HepG2 (cell line): Measurements from ENCODE around the gene CHDH. TPM values are rescaled to one million over a fixed set of nuclear protein-coding genes. Genes with fewer than 3 reads are reported as not detected.

ENCODE experiments used
- ARNT ChIP-seq: fragments of 450-650 bp; IDR thresholded peaks from 2 replicates; pipeline ENCODE4 v1.6.1; 2017
- ELF3 ChIP-seq: IDR thresholded peaks from 2 replicates; pipeline ENCODE4 v1.6.1; 2016; ENCODE audit warnings: missing genetic modification reagents, missing compliant biosample characterization
- FOXK2 ChIP-seq: fragments of 450-650 bp; IDR thresholded peaks from 2 replicates; pipeline ENCODE4 v1.6.1; 2016
- KLF13 ChIP-seq: sonication (generic); formaldehyde crosslinking; IDR thresholded peaks from 2 replicates; pipeline ENCODE4 v1.4.0; 2020; ENCODE audit warnings: mild to moderate bottlenecking, missing genetic modification reagents
- MAFK ChIP-seq, 2 experiments: IDR thresholded peaks in 1 of 2; conservative IDR thresholded peaks in 1 of 2; 2 replicates each; pipeline ENCODE4 v1.6.1; 2011; ENCODE audit warnings: improper control_type of control experiment in 2 of 2, low read length in 2 of 2
- MATR3 ChIP-seq: sonication (generic); formaldehyde crosslinking; IDR thresholded peaks from 2 replicates; pipeline ENCODE4 v1.4.0; 2020; ENCODE audit warnings: missing genetic modification reagents
- NBN ChIP-seq: fragments of 450-650 bp; conservative IDR thresholded peaks from 2 replicates; pipeline ENCODE4 v1.6.1; 2017
- PHB2 ChIP-seq: fragments of 450-650 bp; IDR thresholded peaks from 2 replicates; pipeline ENCODE4 v1.6.1; 2018; ENCODE audit not compliant: partially characterized antibody
- SETDB1 ChIP-seq: sonication (generic); formaldehyde crosslinking; IDR thresholded peaks from 2 replicates; pipeline ENCODE4 v1.5.1; 2020; ENCODE audit warnings: missing genetic modification reagents, mild to moderate bottlenecking, borderline replicate concordance
- WIZ ChIP-seq: sonication (generic); formaldehyde crosslinking; IDR thresholded peaks from 2 replicates; pipeline ENCODE4 v1.5.1; 2020; ENCODE audit warnings: mild to moderate bottlenecking, missing genetic modification reagents
- ZNF121 ChIP-seq: sonication (generic); formaldehyde crosslinking; IDR thresholded peaks from 2 replicates; pipeline ENCODE4 v1.5.0; 2020; ENCODE audit warnings: mild to moderate bottlenecking, missing genetic modification reagents
- ZNF337 ChIP-seq: sonication (generic); formaldehyde crosslinking; IDR thresholded peaks from 2 replicates; pipeline ENCODE4 v1.5.1; 2020; ENCODE audit warnings: missing genetic modification reagents, low read depth, mild to moderate bottlenecking, borderline replicate concordance
- ZNF510 ChIP-seq: sonication (generic); formaldehyde crosslinking; IDR thresholded peaks from 2 replicates; pipeline ENCODE4 v1.4.0; 2020; ENCODE audit warnings: low read depth, mild to moderate bottlenecking, missing genetic modification reagents
- ZNF549 ChIP-seq: sonication (generic); formaldehyde crosslinking; IDR thresholded peaks from 2 replicates; pipeline ENCODE4 v1.5.0; 2020; ENCODE audit warnings: missing genetic modification reagents
- ZNF558 ChIP-seq: sonication (generic); formaldehyde crosslinking; IDR thresholded peaks from 2 replicates; pipeline ENCODE4 v1.9.0; 2022; ENCODE audit warnings: mild to moderate bottlenecking, missing genetic modification reagents, borderline replicate concordance
- ZSCAN30 ChIP-seq: sonication (generic); formaldehyde crosslinking; IDR thresholded peaks from 2 replicates; pipeline ENCODE4 v1.5.0; 2020; ENCODE audit warnings: mild to moderate bottlenecking, missing genetic modification reagents
- polyA plus RNA-seq, 8 experiments: library from polyadenylated mRNA; depleted of rRNA in 3 of 8; stranded (reverse) in 7 of 8; unstranded in 1 of 8; fragments of >200 nt; fragmentation: Illumina TruSeq in 4 of 8; extraction: Trizol in 4 of 8; gene quantifications; 2 replicates each; pipeline versions ENCODE4 v1.2.1 to v1.2.3, GENCODE V29; 2011 to 2016; ENCODE audit warnings: low read depth in 4 of 8, missing spikeins in 1 of 8, mixed read lengths in 1 of 8; ENCODE audit not compliant: insufficient read depth in 1 of 8
- total RNA-seq, 5 experiments: library from RNA; depleted of rRNA; stranded (reverse); fragments of >200 nt; fragmentation: Illumina TruSeq; extraction: Trizol; gene quantifications; 2 replicates each; pipeline ENCODE4 v1.2.3, GENCODE V29; 2016; ENCODE audit warnings: low read depth in 1 of 5
- TF ChIP-seq, protein P1 (sequence below): sonication (generic); formaldehyde crosslinking; IDR thresholded peaks from 2 replicates; pipeline ENCODE4 v1.8.0; 2022; ENCODE audit warnings: missing genetic modification reagents, mild to moderate bottlenecking, borderline replicate concordance
- TF ChIP-seq, protein P2 (sequence below): sonication (generic); formaldehyde crosslinking; IDR thresholded peaks from 2 replicates; pipeline ENCODE4 v1.4.0; 2020; ENCODE audit warnings: missing genetic modification reagents
- TF ChIP-seq, protein P3 (sequence below): sonication (generic); formaldehyde crosslinking; IDR thresholded peaks from 2 replicates; pipeline ENCODE4 v1.5.0; 2020; ENCODE audit warnings: missing genetic modification reagents
- TF ChIP-seq, protein P4 (sequence below): sonication (generic); formaldehyde crosslinking; IDR thresholded peaks from 2 replicates; pipeline ENCODE4 v1.5.1; 2020; ENCODE audit warnings: missing genetic modification reagents, mild to moderate bottlenecking, borderline replicate concordance
- TF ChIP-seq, protein P5 (sequence below): IDR thresholded peaks from 2 replicates; pipeline ENCODE4 v1.6.1; 2016; ENCODE audit warnings: missing biosample characterization, missing genetic modification reagents, low read depth
- TF ChIP-seq, protein P6 (sequence below): sonication (generic); formaldehyde crosslinking; IDR thresholded peaks from 2 replicates; pipeline ENCODE4 v1.9.0; 2022; ENCODE audit warnings: missing genetic modification reagents, mild to moderate bottlenecking, borderline replicate concordance

CHDH gene
- total and polyA plus RNA-seq, 2 of the 13 experiments (the other 11 are each of a cell fraction or from before 2014, with no cell fraction given) = 28.1 to 48.9 TPM

DNA sequence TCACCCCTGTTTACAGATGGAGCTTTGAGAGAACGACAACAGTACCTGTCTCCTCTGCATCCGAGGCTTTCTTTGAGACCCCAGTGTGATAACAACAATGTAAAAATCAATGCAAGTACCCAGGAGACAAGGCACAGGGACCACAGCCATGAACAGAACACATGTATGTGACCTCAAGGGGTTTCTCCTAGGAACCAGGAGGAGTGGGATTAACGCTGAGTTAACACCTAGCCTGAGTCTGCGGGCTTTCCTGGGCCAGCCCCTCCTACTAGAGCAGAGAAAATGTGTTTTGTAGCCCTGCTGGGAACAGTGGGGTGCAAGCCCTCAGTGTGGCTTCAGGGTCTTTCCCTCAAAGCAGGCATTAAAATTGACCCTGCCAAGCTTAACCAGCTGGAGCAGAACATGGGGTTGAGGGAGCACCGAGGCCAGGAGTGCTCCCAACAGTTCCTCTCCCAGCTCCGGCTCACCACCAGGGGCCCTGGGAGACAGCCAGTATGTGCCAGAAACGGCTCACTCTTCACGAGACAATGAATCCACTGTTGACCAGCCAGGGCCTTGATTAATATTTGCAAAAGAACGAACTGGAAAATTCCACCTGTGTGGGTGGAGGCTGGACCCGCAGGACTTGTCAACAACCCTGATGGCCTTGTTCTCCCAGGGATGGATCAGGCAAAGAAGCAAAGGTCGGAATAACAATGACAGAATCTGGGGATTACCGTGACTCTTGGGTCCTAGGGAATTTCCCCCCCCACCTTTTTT is 3.6 kb downstream of the CHDH start (continued):
- TF ChIP-seq, protein P1, sequence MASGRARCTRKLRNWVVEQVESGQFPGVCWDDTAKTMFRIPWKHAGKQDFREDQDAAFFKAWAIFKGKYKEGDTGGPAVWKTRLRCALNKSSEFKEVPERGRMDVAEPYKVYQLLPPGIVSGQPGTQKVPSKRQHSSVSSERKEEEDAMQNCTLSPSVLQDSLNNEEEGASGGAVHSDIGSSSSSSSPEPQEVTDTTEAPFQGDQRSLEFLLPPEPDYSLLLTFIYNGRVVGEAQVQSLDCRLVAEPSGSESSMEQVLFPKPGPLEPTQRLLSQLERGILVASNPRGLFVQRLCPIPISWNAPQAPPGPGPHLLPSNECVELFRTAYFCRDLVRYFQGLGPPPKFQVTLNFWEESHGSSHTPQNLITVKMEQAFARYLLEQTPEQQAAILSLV (CRISPR knock-in tag) = peak; percentile 91
- TF ChIP-seq, protein P2, sequence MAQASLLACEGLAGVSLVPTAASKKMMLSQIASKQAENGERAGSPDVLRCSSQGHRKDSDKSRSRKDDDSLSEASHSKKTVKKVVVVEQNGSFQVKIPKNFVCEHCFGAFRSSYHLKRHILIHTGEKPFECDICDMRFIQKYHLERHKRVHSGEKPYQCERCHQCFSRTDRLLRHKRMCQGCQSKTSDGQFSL = peak; percentile 97; the same call in 1 of the 2 replicates
- TF ChIP-seq SETDB1 (CRISPR knock-in tag) = no peak
- no peak for TF ChIP-seq PHB2
- no peak for TF ChIP-seq MATR3 (CRISPR knock-in tag)
- no peak for TF ChIP-seq MAFK (conservative IDR thresholded peaks at IDR 0.05 in 1 of 2, IDR thresholded peaks at IDR 0.05 in 1 of 2; ENCODE audit: low read length in 2 of 2)
- TF ChIP-seq, protein P3, sequence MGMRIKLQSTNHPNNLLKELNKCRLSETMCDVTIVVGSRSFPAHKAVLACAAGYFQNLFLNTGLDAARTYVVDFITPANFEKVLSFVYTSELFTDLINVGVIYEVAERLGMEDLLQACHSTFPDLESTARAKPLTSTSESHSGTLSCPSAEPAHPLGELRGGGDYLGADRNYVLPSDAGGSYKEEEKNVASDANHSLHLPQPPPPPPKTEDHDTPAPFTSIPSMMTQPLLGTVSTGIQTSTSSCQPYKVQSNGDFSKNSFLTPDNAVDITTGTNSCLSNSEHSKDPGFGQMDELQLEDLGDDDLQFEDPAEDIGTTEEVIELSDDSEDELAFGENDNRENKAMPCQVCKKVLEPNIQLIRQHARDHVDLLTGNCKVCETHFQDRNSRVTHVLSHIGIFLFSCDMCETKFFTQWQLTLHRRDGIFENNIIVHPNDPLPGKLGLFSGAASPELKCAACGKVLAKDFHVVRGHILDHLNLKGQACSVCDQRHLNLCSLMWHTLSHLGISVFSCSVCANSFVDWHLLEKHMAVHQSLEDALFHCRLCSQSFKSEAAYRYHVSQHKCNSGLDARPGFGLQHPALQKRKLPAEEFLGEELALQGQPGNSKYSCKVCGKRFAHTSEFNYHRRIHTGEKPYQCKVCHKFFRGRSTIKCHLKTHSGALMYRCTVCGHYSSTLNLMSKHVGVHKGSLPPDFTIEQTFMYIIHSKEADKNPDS = no peak
- no peak for TF ChIP-seq ARNT
- TF ChIP-seq, protein P4, sequence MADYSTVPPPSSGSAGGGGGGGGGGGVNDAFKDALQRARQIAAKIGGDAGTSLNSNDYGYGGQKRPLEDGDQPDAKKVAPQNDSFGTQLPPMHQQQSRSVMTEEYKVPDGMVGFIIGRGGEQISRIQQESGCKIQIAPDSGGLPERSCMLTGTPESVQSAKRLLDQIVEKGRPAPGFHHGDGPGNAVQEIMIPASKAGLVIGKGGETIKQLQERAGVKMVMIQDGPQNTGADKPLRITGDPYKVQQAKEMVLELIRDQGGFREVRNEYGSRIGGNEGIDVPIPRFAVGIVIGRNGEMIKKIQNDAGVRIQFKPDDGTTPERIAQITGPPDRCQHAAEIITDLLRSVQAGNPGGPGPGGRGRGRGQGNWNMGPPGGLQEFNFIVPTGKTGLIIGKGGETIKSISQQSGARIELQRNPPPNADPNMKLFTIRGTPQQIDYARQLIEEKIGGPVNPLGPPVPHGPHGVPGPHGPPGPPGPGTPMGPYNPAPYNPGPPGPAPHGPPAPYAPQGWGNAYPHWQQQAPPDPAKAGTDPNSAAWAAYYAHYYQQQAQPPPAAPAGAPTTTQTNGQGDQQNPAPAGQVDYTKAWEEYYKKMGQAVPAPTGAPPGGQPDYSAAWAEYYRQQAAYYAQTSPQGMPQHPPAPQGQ (CRISPR knock-in tag) = no peak
- TF ChIP-seq, protein P5, sequence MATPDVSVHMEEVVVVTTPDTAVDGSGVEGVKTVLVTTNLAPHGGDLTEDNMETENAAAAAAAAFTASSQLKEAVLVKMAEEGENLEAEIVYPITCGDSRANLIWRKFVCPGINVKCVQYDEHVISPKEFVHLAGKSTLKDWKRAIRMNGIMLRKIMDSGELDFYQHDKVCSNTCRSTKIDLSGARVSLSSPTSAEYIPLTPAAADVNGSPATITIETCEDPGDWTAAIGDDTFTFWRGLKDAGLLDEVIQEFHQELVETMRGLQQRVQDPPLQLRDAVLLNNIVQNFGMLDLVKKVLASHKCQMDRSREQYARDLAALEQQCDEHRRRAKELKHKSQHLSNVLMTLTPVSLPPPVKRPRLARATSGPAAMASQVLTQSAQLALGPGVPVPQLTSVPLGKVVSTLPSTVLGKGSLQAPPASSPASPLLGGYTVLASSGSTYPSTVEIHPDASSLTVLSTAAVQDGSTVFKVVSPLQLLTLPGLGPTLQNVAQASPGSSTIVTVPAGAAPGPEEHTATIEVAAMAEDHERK (CRISPR knock-in tag) = no peak
- no peak for TF ChIP-seq ZNF510 (CRISPR knock-in tag)
- peak; percentile 97 for TF ChIP-seq FOXK2
- TF ChIP-seq, protein P6, sequence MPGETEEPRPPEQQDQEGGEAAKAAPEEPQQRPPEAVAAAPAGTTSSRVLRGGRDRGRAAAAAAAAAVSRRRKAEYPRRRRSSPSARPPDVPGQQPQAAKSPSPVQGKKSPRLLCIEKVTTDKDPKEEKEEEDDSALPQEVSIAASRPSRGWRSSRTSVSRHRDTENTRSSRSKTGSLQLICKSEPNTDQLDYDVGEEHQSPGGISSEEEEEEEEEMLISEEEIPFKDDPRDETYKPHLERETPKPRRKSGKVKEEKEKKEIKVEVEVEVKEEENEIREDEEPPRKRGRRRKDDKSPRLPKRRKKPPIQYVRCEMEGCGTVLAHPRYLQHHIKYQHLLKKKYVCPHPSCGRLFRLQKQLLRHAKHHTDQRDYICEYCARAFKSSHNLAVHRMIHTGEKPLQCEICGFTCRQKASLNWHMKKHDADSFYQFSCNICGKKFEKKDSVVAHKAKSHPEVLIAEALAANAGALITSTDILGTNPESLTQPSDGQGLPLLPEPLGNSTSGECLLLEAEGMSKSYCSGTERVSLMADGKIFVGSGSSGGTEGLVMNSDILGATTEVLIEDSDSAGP = peak; percentile 51; the same call in 1 of the 2 replicates
- TF ChIP-seq ZSCAN30 (CRISPR knock-in tag) = no peak
- no peak for TF ChIP-seq WIZ
- TF ChIP-seq NBN = no peak
- no peak for TF ChIP-seq ZNF549 (CRISPR knock-in tag)
- TF ChIP-seq KLF13 (CRISPR knock-in tag) = no peak
- TF ChIP-seq ZNF121 (CRISPR knock-in tag) = no peak
- peak; percentile 66 for TF ChIP-seq ELF3 (CRISPR knock-in tag)
- TF ChIP-seq ZNF337 (CRISPR knock-in tag) = no peak
- no peak for TF ChIP-seq ZNF558 (CRISPR knock-in tag)
